ENCODE measurements around the gene CD58. TPM values are rescaled to one million over a fixed set of nuclear protein-coding genes. Genes with fewer than 3 reads are reported as not detected.
"Not testable (repeated sequence)": the region's sequence is repeated elsewhere in the genome, so short reads cannot be mapped to it uniquely, and the experiment has no call there.

The CD58 gene
- total RNA-seq, 4 donors from 2014 or later = 1.8 to 48.7 (median 32.7) TPM

GRCh38 chr1:116589101-116589735 is 18.4 kb upstream of the CD58 start:
- in situ Hi-C loops (cut with MboI; ENCODE audit: low pct_ligation_motif_present in 1 of 4, low pct_unique_long_range_greater_than_20kb in 1 of 4, low sequenced_read_pairs in 3 of 4) = loop anchor here in 3 of 4 donors (25.0 kb wide), 2 partner anchors 448 to 473 kb away; partner anchors contain the start of gene TTF2 (in 1 of the 3)

GRCh38 chr1:116587501-116588227 is 16.8 kb upstream of the CD58 start:
- Histone ChIP-seq H3K27ac (no peak overlapping the region), H3K4me1 (peaks cover 4 to 23% (median 16%) of the 10 kb centered on the region in 4 donors), H3K9me3 (no peaks in the 10 kb centered on the region), H3K27me3 (no peaks in the 10 kb centered on the region), H3K4me3 (no peak overlapping the region), H3K36me3 (no peaks in the 10 kb centered on the region)
- 80 to 87% methylated on average over 5 of the region's 5 CpGs for WGBS, 2 donors (ENCODE audit: low coverage in 1 of 2)
- in situ Hi-C loops (cut with MboI; ENCODE audit: low pct_ligation_motif_present in 1 of 4, low pct_unique_long_range_greater_than_20kb in 1 of 4, low sequenced_read_pairs in 3 of 4) (loop anchor here in 3 of 4 donors (25.0 kb wide), 2 partner anchors 450 to 475 kb away; partner anchors contain the start of gene TTF2 (in 1 of the 3)), intact Hi-C loops (cut with DNase I; ENCODE audit: low total_unique reads) (no loop called here)
- TF ChIP-seq POLR2AphosphoS5 (IDR thresholded peaks at IDR 0.05) = no peak
- no peak for TF ChIP-seq EP300 (IDR thresholded peaks at IDR 0.05; ENCODE audit: low read depth)
- TF ChIP-seq POLR2A (IDR thresholded peaks at IDR 0.05) = no peak
- TF ChIP-seq CTCF (IDR thresholded peaks at IDR 0.05) = no peak
- DNase-seq = no peak

More at GRCh38 chr1:116589101-116589735, 18.4 kb upstream of the CD58 start:
- DNase-seq = peak; percentile 79
- intact Hi-C loops (cut with DNase I; ENCODE audit: low total_unique reads); H3K4me3 ChIP-seq; H3K27me3 ChIP-seq; H3K9me3 ChIP-seq; H3K36me3 ChIP-seq: not testable (repeated sequence)
- peak overlapping the region; percentile 56 to 64 (median 58) for H3K27ac ChIP-seq
- WGBS, 2 donors (ENCODE audit: low coverage in 1 of 2) = 35 to 52% methylated on average over 2 to 9 of the region's 9 CpGs
- peak in 1 of 5 experiments; percentile 11 for TF ChIP-seq CTCF (IDR thresholded peaks at IDR 0.05)
- H3K4me1 ChIP-seq = peaks cover 4 to 25% (median 17%) of the 10 kb centered on the region in 4 donors

- intact Hi-C loops (cut with DNase I; ENCODE audit: low total_unique reads) = no loop called here
- TF ChIP-seq POLR2A (IDR thresholded peaks at IDR 0.05) = no peak
- no peak for TF ChIP-seq POLR2AphosphoS5 (IDR thresholded peaks at IDR 0.05)
- no peak for TF ChIP-seq EP300 (IDR thresholded peaks at IDR 0.05; ENCODE audit: low read depth)
- TF ChIP-seq CTCF (IDR thresholded peaks at IDR 0.05) = no peak
- no peaks in the 10 kb centered on the region for H3K9me3 ChIP-seq
- in situ Hi-C loops (cut with MboI; ENCODE audit: low pct_ligation_motif_present in 1 of 4, low pct_unique_long_range_greater_than_20kb in 1 of 4, low sequenced_read_pairs in 3 of 4) = loop anchor here in 3 of 4 donors (25.0 kb wide), 2 partner anchors 451 to 476 kb away; partner anchors contain the start of gene TTF2 (in 1 of the 3)
- H3K27ac ChIP-seq = no peak overlapping the region
- 80 to 94% methylated on average over 3 of the region's 3 CpGs for WGBS, 2 donors (ENCODE audit: low coverage in 1 of 2)
- DNase-seq = no peak
- no peak overlapping the region for H3K4me3 ChIP-seq
- H3K36me3 ChIP-seq = no peaks in the 10 kb centered on the region
- H3K4me1 ChIP-seq = peaks cover 0 to 14% (median 11%) of the 10 kb centered on the region in 4 donors
- H3K27me3 ChIP-seq = no peaks in the 10 kb centered on the region
Measured at GRCh38 chr1:116586741-116587143, 15.9 kb upstream of the CD58 start.

GRCh38 chr1:116585886-116586285 is 15.1 kb upstream of the CD58 start:
- Histone ChIP-seq H3K27ac (no peak overlapping the region), H3K27me3 (no peaks in the 10 kb centered on the region), H3K4me3 (no peak overlapping the region), H3K9me3 (no peaks in the 10 kb centered on the region), H3K36me3 (no peaks in the 10 kb centered on the region), H3K4me1 (peaks cover 0 to 14% (median 11%) of the 10 kb centered on the region in 4 donors)
- in situ Hi-C loops (cut with MboI; ENCODE audit: low pct_ligation_motif_present in 1 of 4, low pct_unique_long_range_greater_than_20kb in 1 of 4, low sequenced_read_pairs in 3 of 4) = loop anchor here in 3 of 4 donors (25.0 kb wide), 2 partner anchors 451 to 476 kb away; partner anchors contain the start of gene TTF2 (in 1 of the 3)
- no peak for DNase-seq
- no peak for TF ChIP-seq POLR2A (IDR thresholded peaks at IDR 0.05)
- no peak for TF ChIP-seq EP300 (IDR thresholded peaks at IDR 0.05; ENCODE audit: low read depth)
- TF ChIP-seq CTCF (IDR thresholded peaks at IDR 0.05) = no peak
- TF ChIP-seq POLR2AphosphoS5 (IDR thresholded peaks at IDR 0.05) = no peak
- WGBS, 2 donors (ENCODE audit: low coverage in 1 of 2) = 77 to 80% methylated on average over 1 of the region's 1 CpG
- intact Hi-C loops (cut with DNase I; ENCODE audit: low total_unique reads) = no loop called here

Measured in transverse colon (tissue), 4 donors.